ENCODE results near the gene ADAMTS7. TPM values are rescaled to one million over a fixed set of nuclear protein-coding genes. Genes with fewer than 3 reads are reported as not detected.
A peak's percentile ranks its signal among the peaks of the same experiment; 100 is the strongest.
"Not testable (repeated sequence)": the region's sequence is repeated elsewhere in the genome, so short reads cannot be mapped to it uniquely, and the experiment has no call there.

ADAMTS7 gene
- total and polyA plus RNA-seq, 2 of the 8 experiments (the other 6 are each of a cell fraction or from before 2014, with no cell fraction given): 27.9 to 45.2 TPM

GRCh38 chr15:78758486-78759200 is 52.6 kb downstream of the ADAMTS7 start:
- H3K27me3 ChIP-seq (replicated peaks in 1 of 4; ENCODE audit: control insufficient read depth in 3 of 4, extremely low read depth in 1 of 4, insufficient read depth in 3 of 4, low read length in 3 of 4); H3K4me1 ChIP-seq (replicated peaks in 1 of 4; ENCODE audit: control insufficient read depth in 3 of 4, insufficient read depth in 4 of 4, low read length in 3 of 4); H3K36me3 ChIP-seq (ENCODE audit: control insufficient read depth in 2 of 4, insufficient read depth in 4 of 4, low read length in 3 of 4); H3K9ac ChIP-seq (replicated peaks in 1 of 4; ENCODE audit: extremely low read depth in 1 of 4, low read depth in 3 of 4, low read length in 3 of 4); H3K79me1 ChIP-seq (ENCODE audit: low read depth, low read length); H4K5ac ChIP-seq (ENCODE audit: insufficient read length, low read depth, low read length); H3K9me3 ChIP-seq (ENCODE audit: insufficient read depth in 2 of 2, low read depth in 1 of 2, low read length in 1 of 2); H2BK20ac ChIP-seq (ENCODE audit: low read length); H2AK5ac ChIP-seq (ENCODE audit: low read depth, low read length); H4K8ac ChIP-seq (ENCODE audit: extremely low read depth, insufficient read depth, low read length); H2BK15ac ChIP-seq (ENCODE audit: low read length); H3K18ac ChIP-seq (ENCODE audit: extremely low read depth, low read length); H2BK12ac ChIP-seq (ENCODE audit: low read depth, low read length); H3K23me2 ChIP-seq (ENCODE audit: low read depth, low read length); H3K14ac ChIP-seq (ENCODE audit: insufficient read length); H3K56ac ChIP-seq (replicated peaks; ENCODE audit: insufficient read length, low read depth, low read length); FAIRE-seq; H2BK5ac ChIP-seq (ENCODE audit: low read depth, low read length); H3K27ac ChIP-seq (ENCODE audit: low read depth, low read length); H2AFZ ChIP-seq (ENCODE audit: low read length); H3K4me2 ChIP-seq (ENCODE audit: insufficient read depth in 1 of 2, low read depth in 2 of 2, low read length in 2 of 2); H4K91ac ChIP-seq (replicated peaks; ENCODE audit: insufficient read length, low read length); H3K79me2 ChIP-seq (ENCODE audit: control insufficient read depth in 1 of 2, insufficient read depth in 2 of 2, low read length in 2 of 2); H4K20me1 ChIP-seq (replicated peaks in 1 of 2; ENCODE audit: control insufficient read depth in 1 of 2, insufficient read depth in 2 of 2, low read length in 2 of 2); H2BK120ac ChIP-seq (replicated peaks; ENCODE audit: low read depth, low read length); DNase-seq (ENCODE audit: low read depth in 1 of 2, low spot score in 2 of 2); H3K23ac ChIP-seq (ENCODE audit: insufficient read length); H3K4ac ChIP-seq (replicated peaks; ENCODE audit: insufficient read length, low read depth, low read length); H3K4me3 ChIP-seq (ENCODE audit: extremely low read depth in 1 of 4, insufficient read depth in 2 of 4, low read depth in 3 of 4, low read length in 4 of 4): not testable (repeated sequence)
- WGBS, 2 experiments (ENCODE audit: extremely low coverage in 1 of 2, insufficient coverage in 1 of 2, insufficient read length in 1 of 2, insufficient replicate concordance in 2 of 2, low coverage in 1 of 2, low lambda C conversion rate in 2 of 2, missing lambda C conversion rate in 1 of 2): 88% methylated on average over 11 of the region's 11 CpGs; no CpG with 5 or more reads in 1 of the 2 experiments
- ChIA-PET CTCF (ENCODE audit: partially characterized antibody) (interaction anchor here (0.8 to 13.9 kb wide), 3 partner anchors 12 to 52 kb away, joined by 3 to 82 read pairs (median 3); partner anchors contain the start of gene ADAMTS7), POLR2A (ENCODE audit: partially characterized antibody) (interaction anchor here (0.7 kb wide), 1 partner anchor 146 kb away, joined by 3 read pairs; no protein-coding TSS in a partner anchor)
- TF ChIP-seq CTCF (IDR thresholded peaks at IDR 0.05; ENCODE audit: control extremely low read depth in 1 of 3, insufficient read depth in 1 of 3, low read depth in 1 of 3, low read length in 3 of 3): peak; percentile 17 to 25 (median 21); a peak in 2 of 4 replicates

All from H1 (cell line).